Measurements from ENCODE around the gene AGPAT3.
A peak's percentile ranks its signal among the peaks of the same experiment; 100 is the strongest.

Gene AGPAT3

GRCh38 chr21:43925096-43925481 is 60.1 kb downstream of the AGPAT3 start:
- no peak for DNase-seq

- no peak for DNase-seq
These were observed 60.6 kb downstream of the AGPAT3 start for GRCh38 chr21:43925609-43926008.

GRCh38 chr21:43926196-43926595 is 61.2 kb downstream of the AGPAT3 start:
- DNase-seq = no peak

- no peak for DNase-seq
These were observed 62.7 kb downstream of the AGPAT3 start for GRCh38 chr21:43927591-43928221.

GRCh38 chr21:43928222-43929125 is 63.5 kb downstream of the AGPAT3 start:
- no peak for DNase-seq

- DNase-seq = no peak
These were observed 64.4 kb downstream of the AGPAT3 start for GRCh38 chr21:43929217-43929971.

GRCh38 chr21:43930074-43930847 is 65.2 kb downstream of the AGPAT3 start:
- no peak for DNase-seq

GRCh38 chr21:43930848-43931375 is 65.9 kb downstream of the AGPAT3 start:
- DNase-seq = no peak

GRCh38 chr21:43931489-43931888 is 66.5 kb downstream of the AGPAT3 start:
- DNase-seq = no peak

GRCh38 chr21:43932005-43932404 is 67.0 kb downstream of the AGPAT3 start:
- no peak for DNase-seq

GRCh38 chr21:43933199-43933598 is 68.2 kb downstream of the AGPAT3 start:
- no peak for DNase-seq

- DNase-seq = no peak
These were observed 68.7 kb downstream of the AGPAT3 start for GRCh38 chr21:43933680-43934079.

- no peak for DNase-seq
These were observed 69.1 kb downstream of the AGPAT3 start for GRCh38 chr21:43934116-43934515.

GRCh38 chr21:43934716-43935705 is 70.0 kb downstream of the AGPAT3 start:
- no peak for DNase-seq

GRCh38 chr21:43935711-43936110 is 70.7 kb downstream of the AGPAT3 start:
- no peak for DNase-seq

- DNase-seq = no peak
These were observed 71.4 kb downstream of the AGPAT3 start for GRCh38 chr21:43936247-43936967.

GRCh38 chr21:43937051-43937832 is 72.2 kb downstream of the AGPAT3 start:
- DNase-seq = no peak

- no peak for DNase-seq
These were observed 72.9 kb downstream of the AGPAT3 start for GRCh38 chr21:43937891-43938309.

GRCh38 chr21:43938751-43939442 is 73.9 kb downstream of the AGPAT3 start:
- DNase-seq = peak; percentile 72 to 88 (median 83)
